ENCODE measurements around the gene DRAXIN.

Gene DRAXIN

DNA sequence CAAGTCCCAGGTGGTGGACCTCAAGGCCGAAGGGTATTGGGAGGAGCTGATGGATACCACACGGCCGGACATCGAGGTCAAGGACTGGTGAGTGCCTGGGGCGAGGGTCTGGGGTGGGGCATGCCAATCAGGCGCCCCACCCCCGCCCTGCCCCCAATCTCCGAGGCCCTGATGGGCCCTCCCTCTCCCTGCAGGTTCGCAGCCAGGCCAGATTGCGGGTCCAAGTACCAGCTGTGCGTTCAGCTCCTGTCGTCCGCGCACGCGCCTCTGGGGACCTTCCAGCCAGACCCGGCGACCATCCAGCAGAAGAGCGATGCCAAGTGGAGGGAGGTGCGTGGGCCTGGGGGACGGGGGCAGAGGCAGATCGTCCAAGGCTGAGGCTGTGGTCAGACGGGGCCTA is 33.0 kb upstream of the DRAXIN start:
- DNase-seq: no peak

GRCh38 chr1:11659748-11660147 is 31.8 kb upstream of the DRAXIN start:
- DNase-seq: no peak

DNA sequence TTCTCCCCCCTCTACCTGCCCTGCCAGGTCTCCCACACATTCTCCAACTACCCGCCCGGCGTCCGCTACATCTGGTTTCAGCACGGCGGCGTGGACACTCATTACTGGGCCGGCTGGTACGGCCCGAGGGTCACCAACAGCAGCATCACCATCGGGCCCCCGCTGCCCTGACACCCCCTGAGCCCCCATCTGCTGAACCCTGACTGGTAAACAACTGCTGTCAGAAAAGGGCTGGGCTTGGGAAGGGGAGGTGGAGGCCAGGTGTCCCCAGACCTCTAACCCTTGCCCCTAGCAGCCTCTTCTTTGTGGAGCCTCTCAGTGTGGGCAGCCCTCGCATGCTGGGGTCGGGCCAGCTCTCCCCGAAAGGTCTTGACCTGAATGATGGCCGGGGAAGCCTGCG is 30.4 kb upstream of the DRAXIN start:
- no peak for DNase-seq

DNA sequence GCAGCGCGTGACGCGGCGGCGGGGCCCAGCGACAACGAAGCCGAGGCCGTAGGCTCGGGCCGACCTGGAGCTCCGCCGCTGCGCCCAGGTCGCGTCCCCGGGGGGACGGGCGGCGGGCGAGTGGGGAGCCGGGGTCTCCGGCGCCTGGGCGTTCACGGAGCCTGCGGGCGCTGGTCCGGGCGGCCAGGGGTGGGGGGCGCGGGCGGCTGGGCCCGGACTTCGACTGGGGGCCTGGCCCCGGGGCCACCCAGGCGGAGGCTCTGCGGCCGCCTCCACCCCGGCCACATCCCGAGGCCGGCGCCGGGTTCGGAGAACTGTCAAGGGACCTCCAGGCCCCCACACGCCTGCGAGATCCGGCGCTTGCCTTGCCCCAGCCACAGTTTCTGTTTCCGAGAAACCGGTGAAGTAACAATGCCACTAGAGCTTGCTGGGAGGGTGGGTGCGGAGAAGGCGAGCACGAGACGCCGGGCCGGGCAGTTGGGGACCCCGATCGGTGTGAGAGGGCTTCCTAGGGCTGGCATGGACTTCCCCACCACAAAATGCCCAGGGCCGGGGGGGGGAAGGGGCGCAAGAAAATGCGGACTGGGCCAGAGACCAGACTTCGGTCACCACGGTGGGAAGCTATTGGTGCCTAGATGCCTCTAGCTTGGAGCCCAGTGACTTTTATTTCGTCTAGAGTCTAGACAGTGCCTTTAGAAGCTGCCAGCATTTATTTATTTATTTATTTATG is 27.0 kb upstream of the DRAXIN start:
- DNase-seq: peak; percentile 77

- DNase-seq: no peak
These were observed 23.0 kb upstream of the DRAXIN start for GRCh38 chr1:11668516-11668915.

DNA sequence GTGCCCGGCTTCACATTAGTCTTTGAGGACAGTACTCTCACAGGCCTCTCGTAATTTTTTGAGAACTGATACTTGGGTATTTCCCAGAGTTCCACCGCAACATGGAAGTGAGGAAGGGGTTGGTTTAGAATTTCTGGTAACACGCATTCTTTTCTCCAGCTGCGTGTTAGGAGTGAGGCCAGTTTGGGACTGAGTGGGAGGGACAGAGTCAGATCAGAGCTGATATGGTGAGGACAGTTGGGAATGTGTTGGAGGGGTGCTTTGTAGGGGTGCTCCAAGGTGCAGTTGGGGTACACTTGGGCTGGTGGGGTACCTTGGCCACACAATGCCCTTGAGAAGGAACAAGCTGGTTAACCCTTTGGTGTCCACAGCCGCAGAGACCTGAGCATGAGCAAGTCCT is 20.8 kb upstream of the DRAXIN start:
- no peak for DNase-seq

- no peak for DNase-seq
These were observed 20.3 kb upstream of the DRAXIN start for GRCh38 chr1:11671205-11671543.

DNA sequence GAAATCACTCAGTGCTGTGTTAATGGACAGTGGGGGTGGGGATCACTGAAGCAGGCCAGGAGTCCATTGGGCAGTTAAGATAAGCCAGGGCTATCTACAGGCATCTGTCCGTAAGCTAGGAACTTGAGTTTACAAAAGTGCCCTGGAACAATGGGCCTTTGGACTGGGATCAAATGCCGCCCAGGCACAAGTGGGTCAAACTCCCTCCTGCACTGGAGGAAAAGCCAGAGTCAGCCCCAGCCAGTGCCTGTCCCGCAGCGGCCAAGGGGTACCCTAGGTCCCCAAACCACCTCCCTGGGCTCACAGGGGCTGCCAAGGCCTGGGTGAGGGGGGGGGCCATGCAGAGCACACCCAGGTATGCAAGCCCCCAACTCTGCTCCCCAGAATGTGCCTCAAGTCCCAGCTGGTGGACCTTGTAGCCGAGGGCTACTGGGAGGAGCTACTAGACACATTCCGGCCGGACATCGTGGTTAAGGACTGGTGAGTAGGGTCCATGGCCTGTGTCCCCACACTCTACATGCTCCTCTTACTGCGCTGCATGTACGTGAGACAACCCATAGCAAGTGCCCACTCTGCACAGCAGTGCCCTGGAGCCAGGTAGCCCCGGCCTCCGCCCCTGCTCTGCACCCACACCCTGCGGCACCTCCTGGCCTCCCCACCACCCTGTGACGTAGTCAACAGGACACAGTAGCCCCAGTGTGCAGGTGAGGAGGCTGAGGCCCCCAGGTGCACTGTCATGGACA is 19.8 kb upstream of the DRAXIN start:
- DNase-seq: no peak

- DNase-seq: no peak
These were observed 18.3 kb upstream of the DRAXIN start for GRCh38 chr1:11673089-11673769.

DNA sequence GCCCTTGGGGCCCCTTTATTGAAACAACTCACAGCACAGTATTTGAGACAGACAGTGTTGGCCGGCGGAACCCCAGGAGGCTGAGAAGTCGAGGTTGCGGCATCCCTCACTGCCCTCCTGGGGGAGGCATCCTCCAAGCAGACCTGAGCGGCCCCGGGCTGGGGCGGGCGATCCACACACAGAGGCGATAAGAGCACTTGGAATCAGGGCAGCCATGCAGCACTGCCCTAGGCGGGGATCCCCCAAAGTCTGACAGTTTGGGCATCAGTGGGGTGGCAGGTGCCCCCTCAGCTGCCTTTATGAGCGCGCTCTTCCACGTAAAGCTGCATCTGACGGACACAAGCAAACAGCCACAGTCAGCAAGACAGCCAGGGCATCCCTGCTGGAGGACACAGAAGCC is 17.0 kb upstream of the DRAXIN start:
- DNase-seq: no peak

- DNase-seq: no peak
These were observed 16.2 kb upstream of the DRAXIN start for GRCh38 chr1:11675325-11675724.

DNA sequence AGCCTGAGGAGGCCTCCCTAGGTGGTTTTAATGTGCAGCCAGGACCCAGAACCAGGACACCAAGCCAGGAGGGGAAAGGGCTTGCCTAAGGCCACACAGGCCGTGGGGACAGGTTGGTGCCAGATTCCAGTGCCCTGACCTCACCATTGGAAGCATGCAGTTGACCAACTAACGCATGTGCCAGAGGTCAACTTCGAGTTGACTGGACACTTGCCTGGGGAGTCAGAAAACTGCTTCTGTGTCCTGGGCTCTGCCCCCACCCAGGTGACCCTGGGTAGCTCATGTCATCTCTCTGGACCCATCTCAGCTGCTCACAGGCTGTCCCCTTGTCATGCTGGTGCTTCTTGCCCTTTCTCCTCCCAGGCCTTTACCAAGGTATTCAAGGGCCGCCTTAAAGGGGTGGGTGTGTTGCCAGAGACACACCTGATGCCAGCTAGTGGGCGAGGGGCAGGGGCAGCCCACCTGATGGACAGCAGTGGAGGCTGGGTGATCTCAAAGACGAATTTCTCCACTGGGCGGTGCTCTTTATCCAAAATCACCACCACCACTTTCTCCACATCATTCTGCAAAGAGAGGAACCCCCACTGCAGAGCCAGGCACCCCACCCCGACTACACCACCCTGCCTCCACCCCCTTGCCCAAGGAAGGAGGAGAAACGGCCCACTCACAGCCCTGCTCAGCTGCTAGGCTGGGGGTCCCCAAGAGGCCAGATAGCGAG is 15.0 kb upstream of the DRAXIN start:
- DNase-seq: no peak

DNA sequence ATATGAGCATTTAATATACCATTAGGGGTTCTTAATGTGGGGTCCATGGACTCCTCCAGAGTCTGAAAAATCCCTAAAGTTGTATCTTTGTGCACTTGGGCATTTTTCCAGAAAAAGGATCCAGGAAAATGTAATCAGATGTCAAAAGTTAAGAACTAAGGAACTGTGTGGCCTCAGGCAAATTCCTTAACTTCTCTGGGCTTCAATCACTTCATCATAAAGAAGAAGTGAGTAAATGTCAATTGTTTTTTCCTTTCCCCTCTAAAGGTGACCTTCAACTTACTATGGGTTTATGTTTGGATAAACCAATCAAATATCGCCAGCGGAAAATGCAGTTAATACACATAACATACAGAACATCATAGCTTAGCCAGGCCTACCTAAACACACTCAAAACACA is 13.1 kb upstream of the DRAXIN start:
- DNase-seq: no peak

DNA sequence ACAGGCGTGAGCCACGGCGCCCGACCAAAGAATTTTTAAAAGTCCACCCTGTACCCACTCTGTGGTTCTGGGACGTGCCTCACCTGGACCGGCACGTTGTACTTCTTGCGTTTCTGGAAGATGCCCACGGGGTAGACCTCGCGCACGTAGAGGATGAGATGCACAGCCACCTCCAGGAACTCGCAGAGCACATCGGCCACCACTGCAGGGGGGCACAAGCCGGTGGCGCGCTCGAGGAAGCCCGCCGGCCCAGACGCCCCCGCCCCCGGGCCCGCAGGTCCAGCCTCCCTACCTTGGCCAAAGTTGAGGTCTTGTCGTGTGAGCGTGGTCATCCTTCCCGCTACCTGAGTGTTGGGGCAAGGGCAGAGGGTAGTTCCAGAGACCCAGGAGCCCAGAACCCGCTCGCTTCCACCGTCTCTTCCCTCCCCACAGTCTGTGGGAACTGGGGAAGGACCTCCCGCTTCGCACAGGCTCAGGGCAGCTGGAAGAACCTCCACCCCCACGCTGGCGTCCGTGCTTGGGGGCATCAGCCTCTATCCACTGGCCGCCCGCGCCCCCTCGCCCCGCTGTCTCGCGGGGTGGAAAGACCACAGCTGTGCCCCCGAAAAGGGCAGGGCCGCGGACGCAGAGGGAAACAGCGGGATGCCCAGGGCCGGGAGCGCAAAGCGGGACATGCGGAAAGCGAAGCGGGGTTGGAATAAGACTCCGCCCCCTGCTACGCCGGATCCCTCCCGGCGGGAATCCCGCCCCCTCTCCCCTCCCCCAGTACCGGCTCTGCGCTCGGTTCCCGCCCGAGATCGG is 11.0 kb upstream of the DRAXIN start:
- DNase-seq: no peak

GRCh38 chr1:11681071-11681771 is 10.3 kb upstream of the DRAXIN start, which contains the start of gene MAD2L2:
TSS of gene MAD2L2 (minus strand) at chr1:11681148. CDS start at chr1:11680601, 547 bp downstream.
- peak; percentile 92 for DNase-seq

- DNase-seq: no peak
These were observed 9.2 kb upstream of the DRAXIN start for GRCh38 chr1:11682287-11682771.

DNA sequence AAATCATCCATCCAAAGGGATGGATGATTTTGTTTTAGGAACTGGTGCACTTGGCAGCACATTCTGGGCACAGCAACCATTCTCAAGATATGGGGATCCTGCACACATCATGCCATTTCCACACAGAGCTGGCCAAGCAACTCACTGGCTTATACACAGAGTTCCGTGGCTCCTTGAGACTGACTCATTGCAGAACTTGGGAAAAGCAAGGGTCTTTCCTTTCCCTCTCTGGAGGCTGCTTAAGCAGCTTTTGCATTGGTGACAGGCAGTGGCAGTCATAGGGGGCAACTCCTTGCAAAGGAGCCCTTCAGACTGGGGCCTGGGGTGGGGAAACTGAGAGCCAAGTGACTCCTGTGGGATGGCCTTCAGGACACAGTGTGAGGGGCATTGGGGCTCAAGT is 8.7 kb upstream of the DRAXIN start:
- DNase-seq: no peak

DNA sequence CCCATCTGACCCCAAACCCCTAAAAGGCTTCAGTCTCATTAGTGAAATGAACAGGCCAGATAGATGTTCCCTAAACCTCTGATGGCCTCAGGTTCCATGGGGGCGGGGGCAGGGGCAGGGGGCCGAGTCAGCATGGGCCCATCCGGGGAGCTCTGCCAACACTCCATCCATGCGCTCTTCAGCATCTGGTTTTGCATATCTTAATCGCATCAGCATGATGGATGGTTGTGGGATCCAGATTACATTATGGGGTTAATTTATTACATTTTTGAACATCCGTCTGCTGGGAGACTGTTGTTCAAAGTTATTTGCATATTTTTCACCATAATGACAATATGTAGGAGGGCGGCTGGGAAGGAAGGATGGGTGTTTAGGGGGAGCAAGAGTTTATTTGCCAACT is 7.4 kb upstream of the DRAXIN start:
- no peak for DNase-seq

DNA sequence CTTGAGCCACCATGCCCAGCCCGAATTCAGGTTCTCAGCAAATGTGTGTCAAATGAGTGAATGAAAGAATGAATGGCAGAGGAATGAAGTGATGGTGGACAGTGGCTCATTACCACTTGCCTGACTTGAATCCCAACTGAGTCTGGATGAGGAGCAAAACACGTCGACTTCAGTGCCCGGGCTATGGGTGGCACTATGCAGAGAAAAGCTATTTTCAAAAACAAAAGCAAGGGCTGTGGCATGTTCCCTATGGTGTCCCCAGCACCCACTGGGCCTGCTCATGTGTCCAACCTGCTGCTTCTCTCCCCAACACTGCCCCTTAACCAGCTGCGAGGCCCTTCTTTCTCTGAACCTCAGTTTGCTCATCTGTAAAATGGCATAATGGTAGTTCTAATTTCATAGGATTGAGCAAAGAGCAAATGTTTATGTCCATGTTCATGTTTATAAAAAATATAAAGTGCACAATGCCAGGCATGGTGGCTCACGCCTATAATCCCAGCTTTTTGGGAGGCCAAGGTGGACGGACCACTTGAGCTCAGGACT is 6.2 kb upstream of the DRAXIN start:
- DNase-seq: no peak

DNA sequence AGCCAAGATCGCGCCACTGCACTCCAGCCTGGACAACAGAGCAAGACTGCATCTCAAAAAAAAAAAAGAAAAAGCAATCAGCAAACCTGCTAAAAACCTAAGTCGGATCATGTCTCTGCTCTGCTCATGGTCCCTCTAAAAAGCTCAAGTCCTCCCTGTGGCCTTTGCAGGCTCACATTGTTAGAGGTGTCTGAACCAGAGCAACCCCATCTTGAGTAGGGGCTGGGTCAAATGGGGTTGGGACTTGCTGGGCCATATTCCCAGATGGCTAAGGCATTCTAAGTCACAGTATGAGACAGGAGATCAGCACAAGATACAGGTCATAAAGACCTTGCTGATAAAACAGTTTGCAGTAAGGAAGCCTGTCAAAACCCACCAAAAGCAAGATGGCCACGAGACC is 3.0 kb upstream of the DRAXIN start:
- DNase-seq: no peak

All from activated CD4-positive, alpha-beta T cell treated with anti-CD3 and anti-CD28 coated beads, Interleukin-10, Interleukin-2, amounts not matched to agents 100 ng/mL and 50 ng/mL, durations not matched to agents 16 hours and 8 hours (primary cell).